SK-N-SH (cell line): ENCODE results near the gene NKIRAS1. TPM values are rescaled to one million over a fixed set of nuclear protein-coding genes. Genes with fewer than 3 reads are reported as not detected.

ENCODE experiments used
- CTCF ChIA-PET: fragments of 300-600, 350-600 bp; formaldehyde crosslinking; extraction: SDS; loops from one replicate; lab custom pipeline; 2021; lab: Yijun Ruan, JAX
- POLR2A ChIA-PET: fragments of 350-600 bp; sonication (Branson Sonifier 250); formaldehyde crosslinking; extraction: SDS; loops from one replicate; lab custom pipeline; 2020; ENCODE audit warnings: antibody characterized with exemption, inconsistent platforms; lab: Yijun Ruan, JAX
- DNase-seq: peaks from one replicate; pipeline ENCODE4 v3.0.0; 2012
- H2AFZ ChIP-seq: fragments of 200-600 bp; sonication (generic); 2 replicates; pipeline ENCODE4 v1.8.1; 2016; ENCODE audit warnings: antibody characterized with exemption, mild to moderate bottlenecking, low read depth
- H3F3A ChIP-seq: fragments of 200-600 bp; sonication (generic); replicated peaks from 2 replicates; pipeline ENCODE3; 2016; ENCODE audit warnings: antibody characterized with exemption, mild to moderate bottlenecking; ENCODE audit not compliant: insufficient read depth
- H3K27ac ChIP-seq, 2 experiments: fragments of 200-500 bp in 1 of 2; fragments of 200-600 bp in 1 of 2; sonication (Bioruptor generic) in 1 of 2; sonication (generic), shearing (Covaris generic) in 1 of 2; 2 replicates each; pipeline versions ENCODE4 v1.5.1 to v1.6.1; 2014 to 2016; ENCODE audit warnings: low read depth in 2 of 2, inconsistent platforms in 1 of 2, low read length in 1 of 2, mild to moderate bottlenecking in 1 of 2, mixed read lengths in 1 of 2
- H3K27me3 ChIP-seq: fragments of 200-600 bp; sonication (generic), shearing (Covaris generic); 2 replicates; pipeline ENCODE4 v1.6.1; 2016; ENCODE audit warnings: mixed run types; ENCODE audit not compliant: insufficient read depth
- H3K36me3 ChIP-seq, 2 experiments: fragments of 200-500 bp in 1 of 2; fragments of 200-600 bp in 1 of 2; sonication (Bioruptor generic) in 1 of 2; sonication (generic) in 1 of 2; replicated peaks in 1 of 2; 2 replicates each; pipeline versions ENCODE3 to v1.5.1; 2014 to 2016; ENCODE audit warnings: low read length in 1 of 2, mild to moderate bottlenecking in 1 of 2; ENCODE audit not compliant: insufficient read depth in 2 of 2, control insufficient read depth in 1 of 2
- H3K4me1 ChIP-seq, 2 experiments: fragments of 200-500 bp in 1 of 2; fragments of 200-600 bp in 1 of 2; sonication (Bioruptor generic) in 1 of 2; sonication (generic), shearing (Covaris generic) in 1 of 2; 2 replicates each; pipeline versions ENCODE4 v1.5.1 to v1.6.1; 2014 to 2016; ENCODE audit warnings: low read depth in 1 of 2, low read length in 1 of 2, mixed run types in 1 of 2; ENCODE audit not compliant: insufficient read depth in 2 of 2, control insufficient read depth in 1 of 2
- H3K4me2 ChIP-seq: fragments of 200-600 bp; sonication (generic), shearing (Covaris generic); 2 replicates; pipeline ENCODE4 v1.6.1; 2017; ENCODE audit warnings: mixed run types
- H3K4me3 ChIP-seq, 2 experiments: fragments of 200-500 bp in 1 of 2; fragments of 200-600 bp in 1 of 2; sonication (Bioruptor generic) in 1 of 2; sonication (generic), shearing (Covaris generic) in 1 of 2; 2 replicates each; pipeline versions ENCODE4 v1.5.1 to v1.8.1; 2014 to 2016; ENCODE audit warnings: low read depth in 2 of 2, inconsistent platforms in 1 of 2, low read length in 1 of 2, mild to moderate bottlenecking in 1 of 2, mixed read lengths in 1 of 2, moderate library complexity in 1 of 2
- H3K79me2 ChIP-seq: fragments of 200-600 bp; sonication (generic); 2 replicates; pipeline ENCODE4 v1.8.1; 2017; ENCODE audit warnings: mild to moderate bottlenecking; ENCODE audit not compliant: insufficient read depth
- H3K9ac ChIP-seq: fragments of 200-600 bp; sonication (generic); 2 replicates; pipeline ENCODE4 v1.6.1; 2017; ENCODE audit warnings: mixed run types
- H3K9me2 ChIP-seq: fragments of 200-600 bp; sonication (generic); 2 replicates; pipeline ENCODE4 v1.6.1; 2017; ENCODE audit warnings: mixed run types
- H3K9me3 ChIP-seq: fragments of 200-600 bp; sonication (generic); 2 replicates; pipeline ENCODE4 v1.6.1; 2017; ENCODE audit warnings: mixed run types, mild to moderate bottlenecking, moderate library complexity
- H4K20me1 ChIP-seq: fragments of 200-600 bp; sonication (generic); 2 replicates; pipeline ENCODE4 v1.6.1; 2017; ENCODE audit warnings: mild to moderate bottlenecking, mixed run types; ENCODE audit not compliant: insufficient read depth
- CHD2 ChIP-seq: fragments of 150-350 bp; IDR thresholded peaks from 2 replicates; pipeline ENCODE4 v1.6.1; 2018; ENCODE audit warnings: low read length; ENCODE audit not compliant: partially characterized antibody
- EP300 ChIP-seq, 2 experiments: IDR thresholded peaks; 2 replicates each; pipeline versions ENCODE4 v1.4.0 to v1.6.1; 2012; ENCODE audit warnings: borderline replicate concordance in 1 of 2, low read depth in 1 of 2, low read length in 1 of 2
- FOSL2 ChIP-seq: IDR thresholded peaks from 2 replicates; pipeline ENCODE4 v1.4.0; 2012; ENCODE audit warnings: low read depth, mild to moderate bottlenecking, moderate library complexity, borderline replicate concordance
- GATA2 ChIP-seq: sonication (generic); formaldehyde crosslinking; IDR thresholded peaks from 2 replicates; pipeline ENCODE4 v1.5.0; 2020; ENCODE audit warnings: mild to moderate bottlenecking, missing genetic modification reagents
- RCOR1 ChIP-seq: fragments of 150-350 bp; IDR thresholded peaks from 2 replicates; pipeline ENCODE4 v1.6.1; 2017; ENCODE audit warnings: antibody characterized with exemption, low read length
- REST ChIP-seq: IDR thresholded peaks from 2 replicates; pipeline ENCODE4 v1.6.1; 2012; ENCODE audit warnings: mild to moderate bottlenecking, low read depth, low read length, moderate library complexity
- RFX5 ChIP-seq: IDR thresholded peaks from 2 replicates; pipeline ENCODE4 v1.6.1; 2012; ENCODE audit warnings: mild to moderate bottlenecking, improper control_type of control experiment, low read length
- SMC3 ChIP-seq: IDR thresholded peaks from 2 replicates; pipeline ENCODE4 v1.6.1; 2012; ENCODE audit warnings: low read depth, low read length, improper control_type of control experiment
- USF1 ChIP-seq: IDR thresholded peaks from 2 replicates; pipeline ENCODE4 v1.4.0; 2012; ENCODE audit warnings: low read depth, borderline replicate concordance
- ZBTB33 ChIP-seq: IDR thresholded peaks from 2 replicates; pipeline ENCODE4 v1.4.0; 2012; ENCODE audit warnings: low read depth, borderline replicate concordance
- WGBS: methylation state at CpG from one replicate; pipeline ENCODE4 v1.1.6; 2017; ENCODE audit warnings: low lambda C conversion rate; 5-methylcytosine and 5-hydroxymethylcytosine counted together
- polyA plus RNA-seq, 3 experiments: library from polyadenylated mRNA; depleted of rRNA; stranded (reverse); fragments of >200 nt; gene quantifications; 2 replicates each; pipeline ENCODE4 v1.2.3, GENCODE V29; 2012

Gene NKIRAS1
- polyA plus RNA-seq, 1 of the 3 experiments (the other 2 are of a cell fraction): 8.1 TPM

DNA sequence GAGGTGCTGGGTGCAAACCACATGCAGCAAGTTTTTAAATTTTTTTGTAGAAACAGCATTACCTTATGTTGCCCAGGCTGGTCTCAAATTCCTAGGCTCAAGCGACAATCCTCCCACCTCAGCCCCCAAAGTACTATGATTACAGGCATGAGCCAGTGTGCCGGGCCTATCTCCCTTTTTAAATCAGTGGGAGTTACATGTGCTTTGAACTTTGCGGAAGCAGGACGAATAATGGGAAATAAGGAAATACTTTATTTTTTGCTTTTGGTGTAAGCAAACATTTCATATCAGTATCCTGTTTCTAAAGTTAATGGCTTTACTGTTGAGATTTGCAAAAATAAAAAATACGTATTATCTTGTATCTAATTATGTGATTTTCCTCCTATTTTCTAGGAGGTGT is 37.4 kb upstream of the NKIRAS1 start (continued):
- no peak for TF ChIP-seq FOSL2
- TF ChIP-seq, all 33 proteins: peak for 0

GRCh38 chr3:23953523-23953922 is 36.7 kb upstream of the NKIRAS1 start:
- Histone ChIP-seq H3K9me2 (no peaks in the 10 kb centered on the region), H3K27ac (peak overlapping the region in 1 of 2 experiments; percentile 24; a peak in 1 of 4 replicates), H3K4me1 (peaks cover 8 to 23% of the 10 kb centered on the region in 2 experiments), H2AFZ (no peak overlapping the region), H3K9ac (no peak overlapping the region), H3K4me3 (no peak overlapping the region), H4K20me1 (peaks cover 94% of the 10 kb centered on the region), H3F3A (peaks cover 10% of the 10 kb centered on the region), H3K9me3 (no peaks in the 10 kb centered on the region), H3K27me3 (no peaks in the 10 kb centered on the region), H3K4me2 (no peak overlapping the region), H3K79me2 (peaks cover 99% of the 10 kb centered on the region), H3K36me3 (peaks cover 14 to 31% of the 10 kb centered on the region in 2 experiments)
- peak; percentile 26 for DNase-seq
- ChIA-PET CTCF (interaction anchor here (0.6 to 1.2 kb wide), 2 partner anchors 19 to 145 kb away, joined by 3 read pairs; no protein-coding TSS in a partner anchor), POLR2A (interaction anchor here (1.6 to 1.7 kb wide), 2 partner anchors 36 to 40 kb away, joined by 3 to 8 read pairs; partner anchors contain the start of genes NKIRAS1 and RPL15)
- TF ChIP-seq GATA2 (CRISPR knock-in tag): peak; percentile 87
- TF ChIP-seq RFX5: no peak
- peak; percentile 23 for TF ChIP-seq CHD2
- peak; percentile 54; the same call in 1 of the 2 replicates for TF ChIP-seq RCOR1
- no peak for TF ChIP-seq SMC3
- TF ChIP-seq REST: no peak
- peak in 1 of 2 experiments; percentile 49; a peak in 1 of 4 replicates for TF ChIP-seq EP300 (IDR thresholded peaks at IDR 0.05; ENCODE audit: borderline replicate concordance in 1 of 2, low read depth in 1 of 2, low read length in 1 of 2)
- 47% methylated on average over 1 of the region's 1 CpG for WGBS

DNA sequence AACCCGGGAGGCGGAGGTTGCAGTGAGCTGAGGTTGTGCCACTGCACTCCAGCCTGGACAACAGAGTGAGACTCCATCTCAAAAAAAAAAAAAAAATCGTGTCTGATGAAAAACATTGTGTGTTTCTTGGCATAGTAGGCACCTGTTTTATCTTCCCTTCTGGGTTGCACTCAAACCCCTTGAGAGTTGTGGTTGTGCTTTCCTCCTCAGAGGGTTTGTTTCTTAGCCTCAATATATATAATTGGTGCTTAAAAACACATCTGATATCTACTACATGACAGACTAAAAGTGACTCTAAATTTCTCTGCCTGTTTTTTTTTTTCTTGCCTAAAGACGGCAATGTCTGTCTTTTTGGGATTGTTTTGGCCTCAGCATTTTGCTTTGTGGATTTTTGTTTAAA is 35.9 kb upstream of the NKIRAS1 start:
- H2AFZ ChIP-seq: no peak overlapping the region
- TF ChIP-seq USF1 (no peak), ZBTB33 (no peak)
- TF ChIP-seq, all 33 proteins: peak for 0
- Histone ChIP-seq H3K9me2 (no peaks in the 10 kb centered on the region), H3K36me3 (peaks cover 14 to 31% of the 10 kb centered on the region in 2 experiments), H3K27me3 (no peaks in the 10 kb centered on the region), H3F3A (peaks cover 1% of the 10 kb centered on the region), H3K4me2 (no peak overlapping the region), H4K20me1 (peaks cover 94% of the 10 kb centered on the region), H3K9ac (no peak overlapping the region), H3K27ac (no peak overlapping the region), H3K9me3 (no peaks in the 10 kb centered on the region), H3K4me3 (no peak overlapping the region), H3K79me2 (peaks cover 100% of the 10 kb centered on the region), H3K4me1 (peaks cover 8 to 28% of the 10 kb centered on the region in 2 experiments)
- ChIA-PET CTCF (no interaction called here), POLR2A (interaction anchor here (1.7 kb wide), 1 partner anchor 36 kb away, joined by 8 read pairs; the partner anchor contains the start of genes NKIRAS1 and RPL15)
- WGBS: 87% methylated on average over 4 of the region's 4 CpGs
- DNase-seq: no peak
